ENCODE results near the gene YKT6.
"Not testable (repeated sequence)": the region's sequence is repeated elsewhere in the genome, so short reads cannot be mapped to it uniquely, and the experiment has no call there.

YKT6 gene

DNA sequence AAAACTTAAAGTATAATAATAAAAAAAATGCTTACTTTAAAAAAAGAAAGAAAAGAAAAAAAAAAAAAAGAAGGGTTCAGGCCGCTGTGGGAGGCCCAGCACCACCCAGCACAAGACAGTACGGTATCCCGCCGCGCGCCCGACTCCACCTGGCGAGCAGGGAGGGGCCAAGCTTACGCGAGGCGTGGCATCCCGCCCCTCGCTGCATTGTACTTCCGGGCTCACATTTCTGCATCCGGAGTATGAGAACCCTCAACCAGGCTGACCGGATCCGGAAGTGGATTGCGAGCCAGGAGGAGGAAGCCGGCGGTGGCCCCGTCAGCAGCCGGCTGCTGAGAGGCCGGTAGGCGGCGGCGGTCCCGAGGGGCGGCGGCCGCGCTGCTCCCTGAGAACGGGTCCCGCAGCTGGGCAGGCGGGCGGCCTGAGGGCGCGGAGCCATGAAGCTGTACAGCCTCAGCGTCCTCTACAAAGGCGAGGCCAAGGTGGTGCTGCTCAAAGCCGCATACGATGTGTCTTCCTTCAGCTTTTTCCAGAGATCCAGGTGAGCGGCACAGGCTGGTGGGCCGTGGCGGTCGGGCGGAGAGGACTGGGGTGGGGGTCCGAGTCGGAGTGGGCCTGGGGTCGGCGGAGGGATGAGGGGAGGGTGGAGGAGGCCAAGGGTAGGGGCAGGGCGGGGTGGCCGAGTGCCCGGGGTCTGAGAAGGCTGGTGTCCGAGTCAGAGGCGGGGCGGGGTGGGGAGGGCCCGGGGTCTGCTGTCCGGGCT is at the start of gene YKT6:
Gene YKT6 (plus strand): TSS at position 280 of the 763 bp plus-strand sequence. CDS start 158 bp downstream, at position 438.
- peak; percentile 91 for DNase-seq (ENCODE audit: low read depth in 2 of 2)

- no peak for DNase-seq (ENCODE audit: low read depth in 2 of 2)
Measured at GRCh38 chr7:44151956-44152355, 48.8 kb upstream of the YKT6 start.

DNA sequence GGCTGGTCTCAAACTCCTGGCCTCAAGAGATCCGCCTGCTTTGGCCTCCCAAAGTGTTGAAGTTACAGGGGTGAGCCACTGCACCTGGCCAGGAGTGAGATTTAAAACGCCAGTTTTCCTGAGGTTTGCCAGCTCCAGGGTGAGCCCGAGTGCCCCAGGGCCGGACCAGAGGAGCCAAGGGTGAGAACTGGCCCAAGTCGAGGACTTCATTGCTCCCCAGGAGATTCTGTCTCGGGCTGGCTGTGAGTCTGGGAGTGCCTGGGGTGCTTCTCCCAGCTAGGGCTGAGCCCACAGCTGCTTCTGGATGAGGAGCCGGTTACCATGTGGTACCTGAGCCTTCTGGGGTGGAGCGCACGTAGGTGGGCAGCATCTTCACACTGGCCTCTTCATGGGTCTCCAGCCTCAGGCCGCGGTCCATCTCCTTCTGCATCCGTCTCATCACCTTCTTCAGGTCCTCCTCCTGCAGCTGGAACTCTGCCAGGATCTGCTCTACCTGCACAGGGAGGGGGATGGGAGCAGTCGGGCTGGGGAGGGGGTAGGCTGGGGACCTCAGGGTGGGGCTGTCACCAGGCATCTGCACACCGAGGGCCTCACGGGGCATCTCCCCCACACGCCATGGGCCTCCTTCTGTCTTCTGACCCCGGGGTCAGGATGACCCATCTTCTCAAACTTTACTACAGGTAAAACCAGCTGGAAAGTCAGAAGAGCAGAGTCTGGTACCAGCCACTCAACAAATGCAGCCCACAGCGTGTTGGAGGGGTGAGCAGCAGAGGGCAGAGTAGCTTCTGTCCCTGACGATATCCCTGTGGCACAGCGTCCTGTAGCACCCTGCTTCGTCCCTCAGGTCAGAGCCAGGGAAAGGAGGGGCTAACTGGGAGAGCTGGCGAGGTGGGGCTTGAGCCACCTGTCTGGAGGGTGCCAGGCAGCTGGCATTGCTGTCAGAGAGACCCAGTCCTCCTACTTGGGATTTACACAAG is 47.5 kb upstream of the YKT6 start:
- DNase-seq (ENCODE audit: low read depth in 2 of 2), result no peak

GRCh38 chr7:44153948-44154335 is 46.8 kb upstream of the YKT6 start:
- DNase-seq (ENCODE audit: low read depth in 2 of 2), result no peak

GRCh38 chr7:44154703-44155102 is 46.1 kb upstream of the YKT6 start:
- DNase-seq (ENCODE audit: low read depth in 2 of 2), result no peak

DNA sequence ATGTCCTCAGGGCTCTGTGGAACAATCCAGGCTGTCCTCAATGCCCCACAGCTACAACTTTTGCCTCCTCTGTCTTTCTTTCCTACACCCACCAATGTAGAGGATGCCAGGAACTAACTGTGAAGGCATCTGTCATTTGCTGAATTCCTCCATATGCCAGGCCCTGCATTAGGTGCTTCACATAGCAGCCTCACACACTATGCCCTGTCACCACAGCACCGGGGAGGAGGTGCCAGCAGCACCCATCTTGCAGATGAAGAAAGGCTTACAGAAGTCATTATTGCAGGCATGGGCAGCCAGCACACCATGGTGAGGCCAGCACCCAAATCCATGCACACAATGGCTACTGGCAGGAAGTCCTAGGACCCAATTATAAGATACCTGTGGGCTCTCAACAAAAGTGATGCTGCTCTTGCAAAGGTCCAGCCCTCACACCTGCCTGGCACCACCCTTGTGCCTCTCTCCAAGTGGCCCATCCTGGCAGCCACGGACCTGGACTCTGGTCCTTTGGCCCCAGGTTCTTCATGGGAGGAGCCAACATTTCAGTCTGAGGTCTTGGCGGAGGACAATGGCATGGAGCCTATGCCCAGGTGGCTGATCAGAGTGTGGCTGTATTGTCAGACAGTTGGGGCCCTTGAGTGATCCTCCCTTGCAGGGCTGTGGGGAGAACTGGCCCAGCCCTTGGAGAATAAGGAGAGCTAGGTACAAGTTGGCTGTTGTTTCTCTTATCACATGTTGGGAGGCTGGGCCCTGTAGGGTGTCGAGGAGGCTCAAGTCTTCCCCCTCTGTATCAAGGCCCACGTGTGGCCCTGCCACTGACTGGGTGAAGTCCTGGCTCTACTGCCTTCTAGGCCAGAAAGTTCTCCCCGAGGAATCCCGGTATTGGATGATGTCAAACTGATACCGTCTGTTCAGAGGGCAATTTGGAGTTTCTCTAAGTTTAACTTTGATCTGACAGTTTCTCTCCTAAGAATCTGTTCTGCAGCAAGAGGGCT is 45.3 kb upstream of the YKT6 start:
- DNase-seq (ENCODE audit: low read depth in 2 of 2), result no peak

GRCh38 chr7:44156453-44157010 is 44.2 kb upstream of the YKT6 start:
- no peak for DNase-seq (ENCODE audit: low read depth in 2 of 2)

- DNase-seq (ENCODE audit: low read depth in 2 of 2), result no peak
Measured at GRCh38 chr7:44157116-44158080, 43.4 kb upstream of the YKT6 start.

- no peak for DNase-seq (ENCODE audit: low read depth in 2 of 2)
Measured at GRCh38 chr7:44158096-44158872, 42.5 kb upstream of the YKT6 start.

- no peak for DNase-seq (ENCODE audit: low read depth in 2 of 2)
Measured at GRCh38 chr7:44158873-44159631, 41.7 kb upstream of the YKT6 start.

- DNase-seq (ENCODE audit: low read depth in 2 of 2), result no peak
Measured at GRCh38 chr7:44159824-44160630, 40.8 kb upstream of the YKT6 start.

- DNase-seq (ENCODE audit: low read depth in 2 of 2), result no peak
Measured at GRCh38 chr7:44161371-44161770, 39.4 kb upstream of the YKT6 start.

GRCh38 chr7:44162179-44162578 is 38.6 kb upstream of the YKT6 start:
- no peak for DNase-seq (ENCODE audit: low read depth in 2 of 2)

DNA sequence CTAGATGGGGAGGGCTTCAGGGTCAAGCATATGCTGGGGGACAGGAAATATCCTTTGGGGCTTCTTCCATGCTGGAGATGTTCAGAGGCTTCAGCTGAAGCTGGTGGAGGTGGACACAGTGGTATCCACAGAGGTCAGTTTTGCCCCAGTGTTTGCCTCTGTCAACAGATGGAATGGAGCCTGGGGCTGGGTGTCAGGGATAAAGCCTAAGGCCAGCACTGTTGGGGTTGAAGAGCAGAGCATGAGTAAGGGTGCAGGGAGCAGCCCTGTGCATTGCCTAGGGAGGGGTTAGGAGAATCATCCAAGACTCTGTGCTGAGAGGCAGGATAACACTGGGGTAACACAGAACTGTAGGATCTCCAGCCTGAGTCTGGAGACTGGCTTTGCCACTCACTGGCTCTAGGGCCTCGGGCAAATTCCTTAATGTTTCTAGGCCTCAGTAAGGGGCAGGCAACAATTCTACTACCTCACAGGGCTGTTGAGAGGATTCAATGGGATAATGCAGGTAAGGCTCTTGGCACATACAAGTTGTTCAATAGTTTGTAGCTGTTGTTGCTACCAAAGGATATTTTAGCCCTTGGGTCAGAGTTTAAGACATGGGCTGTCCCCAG is 37.9 kb upstream of the YKT6 start:
- no peak for DNase-seq (ENCODE audit: low read depth in 2 of 2)

- no peak for DNase-seq (ENCODE audit: low read depth in 2 of 2)
Measured at GRCh38 chr7:44163591-44163990, 37.2 kb upstream of the YKT6 start.

- no peak for DNase-seq (ENCODE audit: low read depth in 2 of 2)
Measured at GRCh38 chr7:44167920-44168319, 32.9 kb upstream of the YKT6 start.

- not testable (repeated sequence) for DNase-seq (ENCODE audit: low read depth in 2 of 2)
Measured at GRCh38 chr7:44171901-44172300, 28.9 kb upstream of the YKT6 start.
